ENCODE data around the gene TRRAP.

The TRRAP gene

GRCh38 chr7:99021941-99022560 lies 143.7 kb downstream of the TRRAP start:
- Histone ChIP-seq H3K9me2 (replicated peaks; ENCODE audit: insufficient read depth, low read length) (no peaks in the 10 kb centered on the region), H3K9ac (ENCODE audit: low read length) (no peak overlapping the region), H4K20me1 (ENCODE audit: insufficient read depth, low read length) (no peaks in the 10 kb centered on the region), H3K9me3 (replicated peaks; ENCODE audit: insufficient read depth, low read length) (no peaks in the 10 kb centered on the region), H2AFZ (ENCODE audit: low read length) (no peak overlapping the region), H3K4me2 (ENCODE audit: low read depth, low read length) (no peak overlapping the region), H3F3A (ENCODE audit: insufficient read depth, low read length) (no peaks in the 10 kb centered on the region), H3K4me3 (ENCODE audit: low read length) (no peak overlapping the region), H3K79me2 (ENCODE audit: low read length) (0 out of 2 replicates have a peak, but pooled peaks cover 3% of the 10 kb centered on the region), H3K27me3 (replicated peaks; ENCODE audit: insufficient read depth, low read length) (no peaks in the 10 kb centered on the region), H3K27ac (ENCODE audit: low read length) (no peak overlapping the region), H3K36me3 (replicated peaks; ENCODE audit: insufficient read depth, low read length) (no peaks in the 10 kb centered on the region), H3K4me1 (ENCODE audit: low read length) (no peaks in the 10 kb centered on the region)
- no peak for DNase-seq
- TF ChIP-seq EZH2 (optimal IDR thresholded peaks at IDR 0.05; ENCODE audit: low read depth, low read length) (no peak), CTCF (IDR thresholded peaks at IDR 0.05; ENCODE audit: low read length) (no peak), EZH2phosphoT487 (IDR thresholded peaks at IDR 0.05; ENCODE audit: low read length) (no peak)

GRCh38 chr7:99024066-99024465 lies 145.7 kb downstream of the TRRAP start:
- no peak for DNase-seq
- Histone ChIP-seq H4K20me1 (ENCODE audit: insufficient read depth, low read length) (no peaks in the 10 kb centered on the region), H2AFZ (ENCODE audit: low read length) (no peak overlapping the region), H3K79me2 (ENCODE audit: low read length) (no peaks in the 10 kb centered on the region), H3K27ac (ENCODE audit: low read length) (no peak overlapping the region), H3K9me3 (replicated peaks; ENCODE audit: insufficient read depth, low read length) (no peaks in the 10 kb centered on the region), H3K4me2 (ENCODE audit: low read depth, low read length) (no peak overlapping the region), H3K9ac (ENCODE audit: low read length) (no peak overlapping the region), H3K9me2 (replicated peaks; ENCODE audit: insufficient read depth, low read length) (no peaks in the 10 kb centered on the region), H3K4me3 (ENCODE audit: low read length) (no peak overlapping the region), H3F3A (ENCODE audit: insufficient read depth, low read length) (no peaks in the 10 kb centered on the region), H3K4me1 (ENCODE audit: low read length) (no peaks in the 10 kb centered on the region), H3K36me3 (replicated peaks; ENCODE audit: insufficient read depth, low read length) (peaks cover 7% of the 10 kb centered on the region; the same call in 1 of the 2 replicates), H3K27me3 (replicated peaks; ENCODE audit: insufficient read depth, low read length) (no peaks in the 10 kb centered on the region)
- no peak for TF ChIP-seq CTCF (IDR thresholded peaks at IDR 0.05; ENCODE audit: low read length)
- TF ChIP-seq EZH2phosphoT487 (IDR thresholded peaks at IDR 0.05; ENCODE audit: low read length): no peak
- no peak for TF ChIP-seq EZH2 (optimal IDR thresholded peaks at IDR 0.05; ENCODE audit: low read depth, low read length)

GRCh38 chr7:99027241-99027640 lies 148.9 kb downstream of the TRRAP start:
- no peak overlapping the region for H3K4me3 ChIP-seq (ENCODE audit: low read length)
- no peak overlapping the region for H3K27ac ChIP-seq (ENCODE audit: low read length)
- no peak overlapping the region for H2AFZ ChIP-seq (ENCODE audit: low read length)
- no peaks in the 10 kb centered on the region for H3K9me2 ChIP-seq (replicated peaks; ENCODE audit: insufficient read depth, low read length)
- H3K79me2 ChIP-seq (ENCODE audit: low read length): no peaks in the 10 kb centered on the region
- no peaks in the 10 kb centered on the region for H4K20me1 ChIP-seq (ENCODE audit: insufficient read depth, low read length)
- TF ChIP-seq EZH2 (optimal IDR thresholded peaks at IDR 0.05; ENCODE audit: low read depth, low read length) (no peak), EZH2phosphoT487 (IDR thresholded peaks at IDR 0.05; ENCODE audit: low read length) (no peak), CTCF (IDR thresholded peaks at IDR 0.05; ENCODE audit: low read length) (no peak)
- H3K4me1 ChIP-seq (ENCODE audit: low read length): no peaks in the 10 kb centered on the region
- H3K27me3 ChIP-seq (replicated peaks; ENCODE audit: insufficient read depth, low read length): no peaks in the 10 kb centered on the region
- H3K9ac ChIP-seq (ENCODE audit: low read length): no peak overlapping the region
- no peaks in the 10 kb centered on the region for H3F3A ChIP-seq (ENCODE audit: insufficient read depth, low read length)
- H3K36me3 ChIP-seq (replicated peaks; ENCODE audit: insufficient read depth, low read length): peaks cover 7% of the 10 kb centered on the region; the same call in 1 of the 2 replicates
- H3K4me2 ChIP-seq (ENCODE audit: low read depth, low read length): no peak overlapping the region
- no peak for DNase-seq
- H3K9me3 ChIP-seq (replicated peaks; ENCODE audit: insufficient read depth, low read length): no peaks in the 10 kb centered on the region

Measured in MM.1S (cell line).